ENCODE measurements around the gene RPS6KA2.

DNA sequence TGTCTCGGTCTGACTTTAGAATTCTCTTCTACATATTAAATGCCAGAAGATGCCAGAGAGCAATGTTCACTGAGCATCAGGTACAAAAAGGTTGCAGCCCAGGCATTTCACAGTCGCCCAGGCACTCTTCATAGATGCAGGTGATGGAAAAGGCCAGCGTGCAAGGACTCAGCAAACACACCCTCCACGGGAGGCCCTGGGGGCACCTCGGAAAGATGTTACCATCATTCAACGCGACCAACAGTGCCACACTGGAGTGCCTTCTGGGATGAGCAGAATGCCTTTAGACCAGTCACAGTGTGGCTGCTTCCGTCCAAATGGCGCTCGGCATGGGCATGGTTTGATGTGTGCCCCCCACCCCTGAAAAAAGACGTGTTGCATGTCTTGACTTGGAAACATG is 36.0 kb downstream of the RPS6KA2 start:
- TF ChIP-seq, protein P1, sequence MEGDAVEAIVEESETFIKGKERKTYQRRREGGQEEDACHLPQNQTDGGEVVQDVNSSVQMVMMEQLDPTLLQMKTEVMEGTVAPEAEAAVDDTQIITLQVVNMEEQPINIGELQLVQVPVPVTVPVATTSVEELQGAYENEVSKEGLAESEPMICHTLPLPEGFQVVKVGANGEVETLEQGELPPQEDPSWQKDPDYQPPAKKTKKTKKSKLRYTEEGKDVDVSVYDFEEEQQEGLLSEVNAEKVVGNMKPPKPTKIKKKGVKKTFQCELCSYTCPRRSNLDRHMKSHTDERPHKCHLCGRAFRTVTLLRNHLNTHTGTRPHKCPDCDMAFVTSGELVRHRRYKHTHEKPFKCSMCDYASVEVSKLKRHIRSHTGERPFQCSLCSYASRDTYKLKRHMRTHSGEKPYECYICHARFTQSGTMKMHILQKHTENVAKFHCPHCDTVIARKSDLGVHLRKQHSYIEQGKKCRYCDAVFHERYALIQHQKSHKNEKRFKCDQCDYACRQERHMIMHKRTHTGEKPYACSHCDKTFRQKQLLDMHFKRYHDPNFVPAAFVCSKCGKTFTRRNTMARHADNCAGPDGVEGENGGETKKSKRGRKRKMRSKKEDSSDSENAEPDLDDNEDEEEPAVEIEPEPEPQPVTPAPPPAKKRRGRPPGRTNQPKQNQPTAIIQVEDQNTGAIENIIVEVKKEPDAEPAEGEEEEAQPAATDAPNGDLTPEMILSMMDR (conservative IDR thresholded peaks at IDR 0.05), result no peak
- TF ChIP-seq EZH2 (IDR thresholded peaks at IDR 0.05; ENCODE audit: low read depth), result no peak
